Gastrocnemius medialis (tissue), 4 donors: Measurements from ENCODE around the gene ZFHX2. TPM values are rescaled to one million over a fixed set of nuclear protein-coding genes. Genes with fewer than 3 reads are reported as not detected.

ENCODE experiments used
- ATAC-seq, 2 donors: fragments of 150-250 bp; one replicate each; pipeline ENCODE4 v1.9.1; 2016
- DNase-seq, 2 donors: peaks; one replicate each; pipeline ENCODE4 v3.0.0-alpha.2; 2019
- H3K27ac ChIP-seq, 4 donors: fragments of 200-600 bp; sonication (generic); 1 replicate in 1 of 4; 2 replicates in 3 of 4; pipeline ENCODE4 v1.5.1; 2016 to 2018; ENCODE audit warnings: mild to moderate bottlenecking in 2 of 4, moderate library complexity in 1 of 4
- H3K27me3 ChIP-seq, 3 donors: fragments of 200-600 bp; sonication (generic) in 2 of 3; 1 replicate in 1 of 3; 2 replicates in 2 of 3; pipeline versions ENCODE4 v1.5.1 to v1.6.0; 2016 to 2019; ENCODE audit warnings: mild to moderate bottlenecking in 1 of 3, moderate library complexity in 1 of 3
- H3K36me3 ChIP-seq, 2 donors: fragments of 200-600 bp; sonication (generic) in 1 of 2; one replicate each; pipeline ENCODE4 v1.5.1; 2017 to 2018
- H3K4me1 ChIP-seq, 2 donors: fragments of 200-600 bp; sonication (generic) in 1 of 2; one replicate each; pipeline ENCODE4 v1.5.1; 2016 to 2017; ENCODE audit warnings: mild to moderate bottlenecking in 2 of 2
- H3K4me3 ChIP-seq, 4 donors: fragments of 200-600 bp; sonication (generic) in 3 of 4; 1 replicate in 1 of 4; 2 replicates in 3 of 4; pipeline ENCODE4 v1.5.1; 2016 to 2019; ENCODE audit warnings: mild to moderate bottlenecking in 2 of 4
- H3K9me3 ChIP-seq, 3 donors: fragments of 200-600 bp; sonication (generic) in 2 of 3; 1 replicate in 1 of 3; 2 replicates in 2 of 3; pipeline ENCODE4 v1.5.1; 2016 to 2019
- CTCF ChIP-seq, 5 experiments: fragments of 450-650 bp in 3 of 5; fragments of 200-600 bp in 2 of 5; sonication (generic) in 2 of 5; IDR thresholded peaks in 4 of 5; conservative IDR thresholded peaks in 1 of 5; 1 replicate in 4 of 5; 2 replicates in 1 of 5; pipeline ENCODE4 v1.5.1; 2016 to 2019; ENCODE audit warnings: antibody characterized with exemption in 5 of 5, mild to moderate bottlenecking in 3 of 5, moderate library complexity in 3 of 5
- POLR2A ChIP-seq, 2 donors: fragments of 450-650 bp; IDR thresholded peaks; one replicate each; pipeline ENCODE4 v1.6.1; 2017; ENCODE audit warnings: antibody characterized with exemption in 2 of 2, mild to moderate bottlenecking in 2 of 2, moderate library complexity in 2 of 2
- in situ Hi-C, 4 donors: fragments of 200-750 bp; cut with MboI; loops; one replicate each; pipeline versions ENCODE4 v1.15.0 to v1.8.0; 2017; ENCODE audit warnings: low sequenced_read_pairs in 4 of 4
- intact Hi-C: fragments of 100-400 bp; cut with DNase I; formaldehyde crosslinking; loops from one replicate; pipeline ENCODE4 v1.15.1; 2023; ENCODE audit warnings: low total_unique reads
- total RNA-seq, 4 donors: library from RNA; depleted of rRNA; stranded (reverse); fragments of >200 nt; gene quantifications; one replicate each; pipeline versions ENCODE4 v1.1.0 to v1.2.3, GENCODE V29; 2016

ZFHX2 gene
- total RNA-seq, 4 donors from 2014 or later, result 0.23 to 0.44 (median 0.41) TPM; not detected in 1

- no peaks in the 10 kb centered on the region for H3K36me3 ChIP-seq
- no peak overlapping the region for H3K27ac ChIP-seq
- in situ Hi-C loops, result no loop called here
Observed at GRCh38 chr14:23523229-23524016, 28.1 kb downstream of the ZFHX2 start.

GRCh38 chr14:23522643-23523198 is 28.8 kb downstream of the ZFHX2 start:
- TF ChIP-seq POLR2A (IDR thresholded peaks at IDR 0.05) (no peak), CTCF (IDR thresholded peaks at IDR 0.05 in 4 of 5, conservative IDR thresholded peaks at IDR 0.05 in 1 of 5) (no peak)
- in situ Hi-C loops, result no loop called here
- no peaks in the 10 kb centered on the region for H3K9me3 ChIP-seq
- DNase-seq (no peak), ATAC-seq (no peak)
- no peak overlapping the region for H3K4me3 ChIP-seq
- no peaks in the 10 kb centered on the region for H3K27me3 ChIP-seq
- no peaks in the 10 kb centered on the region for H3K36me3 ChIP-seq
- intact Hi-C loops, result no loop called here
- H3K4me1 ChIP-seq, result peaks cover 0 to 4% of the 10 kb centered on the region in 2 donors
- H3K27ac ChIP-seq, result no peak overlapping the region

More at GRCh38 chr14:23523229-23524016, 28.1 kb downstream of the ZFHX2 start:
- ATAC-seq (no peak), DNase-seq (no peak)
- Histone ChIP-seq H3K9me3 (no peaks in the 10 kb centered on the region), H3K27me3 (no peaks in the 10 kb centered on the region), H3K4me3 (no peak overlapping the region), H3K4me1 (peaks cover 0 to 2% of the 10 kb centered on the region in 2 donors)
- intact Hi-C loops, result no loop called here
- TF ChIP-seq CTCF (IDR thresholded peaks at IDR 0.05 in 4 of 5, conservative IDR thresholded peaks at IDR 0.05 in 1 of 5) (no peak), POLR2A (IDR thresholded peaks at IDR 0.05) (no peak)

- ATAC-seq (no peak), DNase-seq (no peak)
- in situ Hi-C loops, result no loop called here
- Histone ChIP-seq H3K9me3 (no peaks in the 10 kb centered on the region), H3K36me3 (no peaks in the 10 kb centered on the region), H3K4me3 (no peak overlapping the region), H3K27me3 (no peaks in the 10 kb centered on the region), H3K27ac (no peak overlapping the region), H3K4me1 (peaks cover 0 to 4% of the 10 kb centered on the region in 2 donors)
- no peak for TF ChIP-seq CTCF (IDR thresholded peaks at IDR 0.05 in 4 of 5, conservative IDR thresholded peaks at IDR 0.05 in 1 of 5)
- TF ChIP-seq POLR2A (IDR thresholded peaks at IDR 0.05), result no peak
- intact Hi-C loops, result no loop called here
Observed at GRCh38 chr14:23521785-23522640, 29.6 kb downstream of the ZFHX2 start.

GRCh38 chr14:23520899-23521533 is 30.5 kb downstream of the ZFHX2 start:
- no peak for DNase-seq
- no peak for TF ChIP-seq CTCF (IDR thresholded peaks at IDR 0.05 in 4 of 5, conservative IDR thresholded peaks at IDR 0.05 in 1 of 5)
- no peak for TF ChIP-seq POLR2A (IDR thresholded peaks at IDR 0.05)
- no peak overlapping the region for H3K4me3 ChIP-seq
- peaks cover 0 to 4% of the 10 kb centered on the region in 2 donors for H3K4me1 ChIP-seq
- no peaks in the 10 kb centered on the region for H3K36me3 ChIP-seq
- ATAC-seq, result no peak
- intact Hi-C loops, result no loop called here
- H3K27me3 ChIP-seq, result no peaks in the 10 kb centered on the region
- in situ Hi-C loops, result no loop called here
- H3K27ac ChIP-seq, result no peak overlapping the region
- no peaks in the 10 kb centered on the region for H3K9me3 ChIP-seq
